Kidney epithelial cell (primary cell): ENCODE data around the gene ICE2. TPM values are rescaled to one million over a fixed set of nuclear protein-coding genes. Genes with fewer than 3 reads are reported as not detected.
"Not testable (repeated sequence)": the region's sequence is repeated elsewhere in the genome, so short reads cannot be mapped to it uniquely, and the experiment has no call there.

Experiments
- DNase-seq: peaks from one replicate; pipeline ENCODE4 v3.0.0-alpha.2; 2010; ENCODE audit warnings: low read depth
- H3K27me3 ChIP-seq: 2 replicates; pipeline ENCODE4 v1.6.0; 2011; ENCODE audit warnings: low read length; ENCODE audit not compliant: control insufficient read depth, insufficient read depth
- H3K36me3 ChIP-seq: 2 replicates; pipeline ENCODE4 v1.5.1; 2011; ENCODE audit warnings: low read length; ENCODE audit not compliant: control insufficient read depth, insufficient read depth
- H3K4me3 ChIP-seq: 2 replicates; pipeline ENCODE4 v1.5.1; 2011; ENCODE audit warnings: low read depth, mild to moderate bottlenecking, control low read depth, low read length
- total RNA-seq: library from RNA; depleted of rRNA; stranded (reverse); fragments of >200 nt; gene quantifications from 2 replicates; pipeline ENCODE4 v1.2.3, GENCODE V29; 2015
- TF ChIP-seq, protein P1 (sequence below): IDR thresholded peaks from 2 replicates; pipeline ENCODE4 v1.5.1; 2011; ENCODE audit warnings: mild to moderate bottlenecking, moderate library complexity, low read length, control low read depth, inconsistent platforms; ENCODE audit not compliant: insufficient read depth, poor library complexity, severe bottlenecking

Gene ICE2
- total RNA-seq, 1 donor from 2014 or later, result 34.8 TPM

DNA sequence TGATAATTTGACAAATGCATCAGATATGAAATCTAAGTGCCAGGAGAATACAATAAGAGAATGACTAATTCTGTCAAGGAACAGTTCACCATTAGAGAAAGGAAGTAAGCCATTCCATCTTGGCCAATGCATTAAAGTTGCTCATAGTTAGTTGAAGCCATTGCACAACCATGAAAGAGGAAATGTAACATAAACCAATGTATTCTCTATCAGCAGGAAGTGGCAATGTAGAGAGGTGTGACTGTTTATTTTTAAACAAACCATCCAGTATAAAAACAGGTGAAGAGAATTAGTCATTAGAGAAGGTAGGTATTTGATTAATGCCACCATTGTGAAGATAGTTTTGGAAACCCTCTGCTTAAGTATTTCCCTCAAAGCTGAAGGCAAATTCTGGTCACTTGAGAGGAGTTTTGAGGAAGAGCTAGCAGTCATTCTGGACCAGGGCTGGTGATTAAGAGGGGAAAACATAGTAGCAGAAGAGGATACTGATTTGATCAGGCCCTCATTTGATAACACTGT, 70.4 kb downstream of the ICE2 start:
- Histone ChIP-seq H3K4me3 (no peak overlapping the region), H3K27me3 (no peaks in the 10 kb centered on the region), H3K36me3 (no peaks in the 10 kb centered on the region)
- TF ChIP-seq, protein P1, sequence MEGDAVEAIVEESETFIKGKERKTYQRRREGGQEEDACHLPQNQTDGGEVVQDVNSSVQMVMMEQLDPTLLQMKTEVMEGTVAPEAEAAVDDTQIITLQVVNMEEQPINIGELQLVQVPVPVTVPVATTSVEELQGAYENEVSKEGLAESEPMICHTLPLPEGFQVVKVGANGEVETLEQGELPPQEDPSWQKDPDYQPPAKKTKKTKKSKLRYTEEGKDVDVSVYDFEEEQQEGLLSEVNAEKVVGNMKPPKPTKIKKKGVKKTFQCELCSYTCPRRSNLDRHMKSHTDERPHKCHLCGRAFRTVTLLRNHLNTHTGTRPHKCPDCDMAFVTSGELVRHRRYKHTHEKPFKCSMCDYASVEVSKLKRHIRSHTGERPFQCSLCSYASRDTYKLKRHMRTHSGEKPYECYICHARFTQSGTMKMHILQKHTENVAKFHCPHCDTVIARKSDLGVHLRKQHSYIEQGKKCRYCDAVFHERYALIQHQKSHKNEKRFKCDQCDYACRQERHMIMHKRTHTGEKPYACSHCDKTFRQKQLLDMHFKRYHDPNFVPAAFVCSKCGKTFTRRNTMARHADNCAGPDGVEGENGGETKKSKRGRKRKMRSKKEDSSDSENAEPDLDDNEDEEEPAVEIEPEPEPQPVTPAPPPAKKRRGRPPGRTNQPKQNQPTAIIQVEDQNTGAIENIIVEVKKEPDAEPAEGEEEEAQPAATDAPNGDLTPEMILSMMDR, result no peak
- no peak for DNase-seq

DNA sequence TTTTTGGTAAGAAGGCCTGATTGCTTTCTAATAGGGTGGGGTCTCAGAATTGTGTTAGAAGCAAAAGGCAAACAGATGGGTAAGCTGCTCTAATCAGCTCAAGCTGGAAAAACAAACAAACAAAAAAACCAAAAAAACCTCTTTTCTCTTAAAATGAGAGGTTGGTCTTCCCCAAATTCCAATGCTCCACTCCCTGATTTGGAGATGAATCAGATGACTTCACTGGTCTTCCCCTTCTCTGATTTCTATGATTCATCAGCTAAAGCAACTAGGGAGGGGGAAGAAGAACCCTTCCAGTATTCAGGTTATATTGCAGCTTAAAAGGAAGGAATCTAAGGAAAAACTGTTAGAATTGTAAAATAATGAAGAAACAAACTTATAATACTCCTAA, 71.5 kb downstream of the ICE2 start:
- no peak overlapping the region for H3K4me3 ChIP-seq
- H3K36me3 ChIP-seq, result no peaks in the 10 kb centered on the region
- no peak for DNase-seq
- TF ChIP-seq, protein P1, result no peak
- no peaks in the 10 kb centered on the region for H3K27me3 ChIP-seq

- no peak for DNase-seq
- Histone ChIP-seq H3K27me3 (no peaks in the 10 kb centered on the region), H3K36me3 (no peaks in the 10 kb centered on the region), H3K4me3 (no peak overlapping the region)
- TF ChIP-seq, protein P1, result no peak
These were observed 72.2 kb downstream of the ICE2 start for GRCh38 chr15:60406513-60407414.

DNA sequence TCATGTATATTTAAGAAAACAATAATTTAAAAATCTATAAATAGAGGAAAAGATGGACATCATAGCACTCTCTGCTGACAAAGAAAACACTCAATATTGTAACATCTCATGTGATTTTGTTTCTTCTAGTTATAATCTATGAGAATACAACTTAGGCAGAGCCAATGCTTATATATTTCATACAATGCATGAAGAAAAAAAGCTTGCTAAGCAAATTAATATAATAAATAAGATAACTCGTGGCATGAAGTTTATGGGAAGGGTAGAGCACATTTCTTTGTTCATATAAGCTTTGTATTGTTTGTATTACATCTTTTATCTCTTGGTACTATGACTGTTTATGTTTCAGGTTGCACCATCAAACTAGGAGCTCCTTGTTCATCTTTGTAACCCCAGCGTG, 73.5 kb downstream of the ICE2 start:
- TF ChIP-seq, protein P1, result no peak
- no peaks in the 10 kb centered on the region for H3K27me3 ChIP-seq
- no peaks in the 10 kb centered on the region for H3K36me3 ChIP-seq
- H3K4me3 ChIP-seq, result no peak overlapping the region
- no peak for DNase-seq

- not testable (repeated sequence) for H3K27me3 ChIP-seq, DNase-seq, H3K4me3 ChIP-seq, H3K36me3 ChIP-seq
These were observed 74.6 kb downstream of the ICE2 start for GRCh38 chr15:60404351-60404750.

GRCh38 chr15:60400944-60401343, 78.0 kb downstream of the ICE2 start:
- no peak for DNase-seq
- H3K36me3 ChIP-seq, result no peaks in the 10 kb centered on the region
- no peaks in the 10 kb centered on the region for H3K27me3 ChIP-seq
- TF ChIP-seq, protein P1, result no peak
- no peak overlapping the region for H3K4me3 ChIP-seq
